ENCODE data around the gene SLC49A4. TPM values are rescaled to one million over a fixed set of nuclear protein-coding genes. Genes with fewer than 3 reads are reported as not detected.

The SLC49A4 gene
- polyA plus RNA-seq, 3 donors: 12.9 to 19.0 (median 18.6) TPM

DNA sequence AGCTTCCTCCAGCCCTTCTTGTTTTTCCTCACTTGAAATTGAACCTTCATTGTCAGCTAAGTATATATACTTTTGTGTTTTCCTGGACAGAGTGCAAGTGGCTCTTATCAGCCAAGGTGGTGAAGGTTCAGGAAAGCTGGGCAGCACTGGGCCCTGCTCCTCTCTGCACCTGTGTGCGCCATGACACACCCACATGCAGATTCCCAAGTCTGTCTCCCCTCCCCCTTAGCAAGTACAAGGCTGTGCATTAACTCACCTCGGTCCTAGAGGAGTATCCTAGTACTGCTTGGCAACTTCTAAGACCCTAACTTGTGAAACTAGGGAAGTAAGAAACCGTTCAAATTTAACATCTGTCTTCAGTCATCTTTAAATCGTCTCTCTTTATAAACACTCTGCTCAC is 85.8 kb downstream of the SLC49A4 start:
- no peak overlapping the region for H3K9ac ChIP-seq (ENCODE audit: insufficient read depth, low read length, poor library complexity, severe bottlenecking)
- H3K4me2 ChIP-seq (replicated peaks; ENCODE audit: extremely low read depth, low read length, poor library complexity, severe bottlenecking): no peak overlapping the region
- Mint-ChIP-seq H3K27me3 (ENCODE audit: low read depth in 3 of 3) (no peaks in the 10 kb centered on the region), H3K4me3 (no peak overlapping the region), H3K36me3 (peaks cover 64 to 82% of the 10 kb centered on the region in 2 donors), H3K27ac (no peak overlapping the region), H3K9me3 (no peaks in the 10 kb centered on the region), H3K4me1 (no peaks in the 10 kb centered on the region)
- no peak overlapping the region for H3K27ac ChIP-seq (ENCODE audit: low read depth in 1 of 2, low read length in 2 of 2)
- H3K4me3 ChIP-seq (replicated peaks in 1 of 3; ENCODE audit: low read depth in 2 of 3, low read length in 3 of 3): no peak overlapping the region
- H2AFZ ChIP-seq (ENCODE audit: insufficient read depth, low read depth, low read length, poor library complexity, severe bottlenecking): no peak overlapping the region
- intact Hi-C loops (cut with micrococcal nuclease): no loop called here
- peaks cover 11% of the 10 kb centered on the region for H4K20me1 ChIP-seq (ENCODE audit: insufficient read depth, low read length)
- H3K36me3 ChIP-seq (replicated peaks in 1 of 2; ENCODE audit: control insufficient read depth in 1 of 2, insufficient read depth in 2 of 2, low read length in 2 of 2): peaks cover 37 to 94% of the 10 kb centered on the region in 2 donors
- H3K27me3 ChIP-seq (ENCODE audit: control insufficient read depth in 2 of 2, insufficient read depth in 2 of 2, low read length in 2 of 2): no peaks in the 10 kb centered on the region
- H3K9me3 ChIP-seq (replicated peaks in 1 of 2; ENCODE audit: control insufficient read depth in 1 of 2, insufficient read depth in 1 of 2, low read length in 2 of 2): no peaks in the 10 kb centered on the region
- no peaks in the 10 kb centered on the region for H3K79me2 ChIP-seq (ENCODE audit: insufficient read depth, low read length)
- WGBS (ENCODE audit: insufficient coverage): 100% methylated on average over 1 of the region's 4 CpGs
- no peak for DNase-seq
- TF ChIP-seq, protein P1, sequence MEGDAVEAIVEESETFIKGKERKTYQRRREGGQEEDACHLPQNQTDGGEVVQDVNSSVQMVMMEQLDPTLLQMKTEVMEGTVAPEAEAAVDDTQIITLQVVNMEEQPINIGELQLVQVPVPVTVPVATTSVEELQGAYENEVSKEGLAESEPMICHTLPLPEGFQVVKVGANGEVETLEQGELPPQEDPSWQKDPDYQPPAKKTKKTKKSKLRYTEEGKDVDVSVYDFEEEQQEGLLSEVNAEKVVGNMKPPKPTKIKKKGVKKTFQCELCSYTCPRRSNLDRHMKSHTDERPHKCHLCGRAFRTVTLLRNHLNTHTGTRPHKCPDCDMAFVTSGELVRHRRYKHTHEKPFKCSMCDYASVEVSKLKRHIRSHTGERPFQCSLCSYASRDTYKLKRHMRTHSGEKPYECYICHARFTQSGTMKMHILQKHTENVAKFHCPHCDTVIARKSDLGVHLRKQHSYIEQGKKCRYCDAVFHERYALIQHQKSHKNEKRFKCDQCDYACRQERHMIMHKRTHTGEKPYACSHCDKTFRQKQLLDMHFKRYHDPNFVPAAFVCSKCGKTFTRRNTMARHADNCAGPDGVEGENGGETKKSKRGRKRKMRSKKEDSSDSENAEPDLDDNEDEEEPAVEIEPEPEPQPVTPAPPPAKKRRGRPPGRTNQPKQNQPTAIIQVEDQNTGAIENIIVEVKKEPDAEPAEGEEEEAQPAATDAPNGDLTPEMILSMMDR (IDR thresholded peaks at IDR 0.05): no peak
- H3K4me1 ChIP-seq (ENCODE audit: control insufficient read depth in 1 of 2, insufficient read depth in 2 of 2, low read length in 2 of 2): no peaks in the 10 kb centered on the region

DNA sequence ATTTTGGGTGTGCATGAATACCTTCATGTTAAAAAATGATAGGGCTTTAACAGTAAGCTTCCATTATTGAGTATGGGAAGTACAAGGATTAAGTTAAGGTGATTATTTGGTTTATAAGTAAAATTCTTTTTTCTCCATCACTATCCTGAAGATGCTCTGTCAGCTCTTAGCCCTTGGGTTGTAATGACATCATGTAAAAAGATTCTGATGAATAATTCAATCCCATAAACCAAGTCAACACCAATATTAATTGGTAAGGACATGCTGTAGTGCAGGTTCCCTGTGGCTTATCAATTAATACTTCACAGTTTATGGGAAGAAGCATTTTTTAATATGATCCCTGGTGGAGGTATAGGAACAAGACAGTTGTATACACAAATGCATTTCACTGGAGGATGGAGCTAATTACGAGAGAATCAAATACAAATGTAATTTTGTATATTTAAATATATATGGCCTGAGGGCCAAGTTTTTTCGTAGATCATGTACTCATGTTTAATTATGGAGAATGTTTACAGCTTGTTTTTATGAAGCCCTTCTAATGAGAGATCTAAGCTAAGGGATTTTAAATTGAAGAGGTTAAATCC is 87.6 kb downstream of the SLC49A4 start:
- Histone ChIP-seq H3K4me3 (replicated peaks in 1 of 3; ENCODE audit: low read depth in 2 of 3, low read length in 3 of 3) (no peak overlapping the region), H2AFZ (ENCODE audit: insufficient read depth, low read depth, low read length, poor library complexity, severe bottlenecking) (no peak overlapping the region), H3K79me2 (ENCODE audit: insufficient read depth, low read length) (no peaks in the 10 kb centered on the region), H3K27me3 (ENCODE audit: control insufficient read depth in 2 of 2, insufficient read depth in 2 of 2, low read length in 2 of 2) (no peaks in the 10 kb centered on the region), H3K36me3 (replicated peaks in 1 of 2; ENCODE audit: control insufficient read depth in 1 of 2, insufficient read depth in 2 of 2, low read length in 2 of 2) (peaks cover 39 to 91% of the 10 kb centered on the region in 2 donors), H3K9ac (ENCODE audit: insufficient read depth, low read length, poor library complexity, severe bottlenecking) (no peak overlapping the region), H3K9me3 (replicated peaks in 1 of 2; ENCODE audit: control insufficient read depth in 1 of 2, insufficient read depth in 1 of 2, low read length in 2 of 2) (no peaks in the 10 kb centered on the region), H3K4me1 (ENCODE audit: control insufficient read depth in 1 of 2, insufficient read depth in 2 of 2, low read length in 2 of 2) (no peaks in the 10 kb centered on the region), H3K4me2 (replicated peaks; ENCODE audit: extremely low read depth, low read length, poor library complexity, severe bottlenecking) (no peak overlapping the region), H3K27ac (ENCODE audit: low read depth in 1 of 2, low read length in 2 of 2) (no peak overlapping the region), H4K20me1 (ENCODE audit: insufficient read depth, low read length) (peaks cover 5% of the 10 kb centered on the region)
- intact Hi-C loops (cut with micrococcal nuclease): no loop called here
- Mint-ChIP-seq H3K4me1 (peaks cover 4% of the 10 kb centered on the region), H3K36me3 (peaks cover 62 to 87% of the 10 kb centered on the region in 2 donors), H3K27me3 (ENCODE audit: low read depth in 3 of 3) (no peaks in the 10 kb centered on the region), H3K4me3 (no peak overlapping the region), H3K27ac (no peak overlapping the region), H3K9me3 (no peaks in the 10 kb centered on the region)
- WGBS (ENCODE audit: insufficient coverage): no CpG with 5 or more reads among the region's 2 CpGs
- no peak for DNase-seq
- TF ChIP-seq, protein P1 (IDR thresholded peaks at IDR 0.05): no peak
